ENCODE data around the gene PCBD1.
"Not testable (repeated sequence)": the region's sequence is repeated elsewhere in the genome, so short reads cannot be mapped to it uniquely, and the experiment has no call there.

PCBD1 gene

GRCh38 chr10:70887804-70888800, at the start of gene PCBD1:
TSS of gene PCBD1 (minus strand) at chr10:70888565. CDS start at chr10:70888533, 32 bp downstream.
- DNase-seq, result peak; percentile 65

GRCh38 chr10:70937661-70938060, 49.3 kb upstream of the PCBD1 start:
- no peak for DNase-seq

GRCh38 chr10:70936111-70936510, 47.7 kb upstream of the PCBD1 start:
- no peak for DNase-seq

GRCh38 chr10:70935631-70936030, 47.3 kb upstream of the PCBD1 start:
- DNase-seq, result no peak

- no peak for DNase-seq
Measured at GRCh38 chr10:70935125-70935625, 46.8 kb upstream of the PCBD1 start.

GRCh38 chr10:70934701-70935100, 46.3 kb upstream of the PCBD1 start:
- no peak for DNase-seq

- DNase-seq, result no peak
Measured at GRCh38 chr10:70932392-70933196, 44.2 kb upstream of the PCBD1 start.

- no peak for DNase-seq
Measured at GRCh38 chr10:70931168-70931815, 42.9 kb upstream of the PCBD1 start.

- no peak for DNase-seq
Measured at GRCh38 chr10:70930263-70931000, 42.1 kb upstream of the PCBD1 start.

GRCh38 chr10:70928140-70928539, 39.8 kb upstream of the PCBD1 start:
- DNase-seq, result no peak

- no peak for DNase-seq
Measured at GRCh38 chr10:70927189-70927943, 39.0 kb upstream of the PCBD1 start.

GRCh38 chr10:70926226-70927000, 38.0 kb upstream of the PCBD1 start:
- no peak for DNase-seq

GRCh38 chr10:70925377-70926225, 37.2 kb upstream of the PCBD1 start:
- DNase-seq, result no peak

- no peak for DNase-seq
Measured at GRCh38 chr10:70923696-70924095, 35.3 kb upstream of the PCBD1 start.

- no peak for DNase-seq
Measured at GRCh38 chr10:70921285-70921684, 32.9 kb upstream of the PCBD1 start.

GRCh38 chr10:70920519-70920918, 32.2 kb upstream of the PCBD1 start:
- DNase-seq, result peak; percentile 93

GRCh38 chr10:70919906-70920305, 31.5 kb upstream of the PCBD1 start:
- not testable (repeated sequence) for DNase-seq

- DNase-seq, result peak; percentile 58
Measured at GRCh38 chr10:70918851-70919530, 30.6 kb upstream of the PCBD1 start.

GRCh38 chr10:70917635-70918034, 29.3 kb upstream of the PCBD1 start:
- DNase-seq, result no peak

Data from NCI-H510A (cell line).